ENCODE data around the gene COL4A4. TPM values are rescaled to one million over a fixed set of nuclear protein-coding genes. Genes with fewer than 3 reads are reported as not detected.
"Not testable (repeated sequence)": the region's sequence is repeated elsewhere in the genome, so short reads cannot be mapped to it uniquely, and the experiment has no call there.

COL4A4 gene
- total RNA-seq, 1 donor from 2014 or later = not detected

DNA sequence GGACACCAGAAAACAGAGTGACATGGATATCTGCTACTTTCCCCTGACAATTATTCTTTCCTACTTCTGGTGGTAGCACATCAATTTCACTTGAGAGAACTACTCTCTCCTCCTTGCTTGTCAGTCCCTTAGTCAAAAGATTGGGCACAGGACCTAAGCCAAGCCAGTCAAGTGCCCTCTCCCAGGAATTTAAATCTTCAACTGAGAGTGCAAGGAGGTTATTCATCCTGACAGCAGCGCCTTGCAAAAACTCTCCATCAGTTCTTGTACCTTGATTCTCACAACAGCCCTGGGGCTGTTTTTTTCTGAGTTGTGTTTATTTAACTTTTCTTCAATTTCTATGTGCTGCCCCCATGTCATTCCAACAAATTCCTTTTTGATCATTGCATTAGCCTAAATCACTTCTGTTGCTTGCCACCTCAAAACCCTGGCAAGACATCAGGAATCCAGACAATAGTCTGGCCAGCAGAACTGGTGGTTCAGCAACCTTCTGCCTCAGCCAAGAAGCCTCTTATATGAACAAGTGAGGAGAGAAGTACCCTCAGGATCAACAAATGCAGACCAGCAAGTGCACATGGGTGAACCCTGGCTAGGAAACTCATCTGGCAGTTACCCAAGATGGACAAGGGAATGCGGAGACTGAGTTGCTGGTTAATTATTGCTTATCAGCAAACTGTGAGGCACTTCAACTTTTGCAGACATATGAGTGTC, 19.8 kb upstream of the COL4A4 start:
- Mint-ChIP-seq H3K4me1 (ENCODE audit: low read depth) (no peaks in the 10 kb centered on the region), H3K36me3 (ENCODE audit: low read depth) (no peaks in the 10 kb centered on the region), H3K4me3 (ENCODE audit: low read depth) (no peak overlapping the region), H3K27ac (no peak overlapping the region), H3K9me3 (no peaks in the 10 kb centered on the region), H3K27me3 (ENCODE audit: low read depth) (peaks cover 9% of the 10 kb centered on the region)
- intact Hi-C loops (cut with micrococcal nuclease) = no loop called here
- no peak for DNase-seq (ENCODE audit: low spot score)

DNA sequence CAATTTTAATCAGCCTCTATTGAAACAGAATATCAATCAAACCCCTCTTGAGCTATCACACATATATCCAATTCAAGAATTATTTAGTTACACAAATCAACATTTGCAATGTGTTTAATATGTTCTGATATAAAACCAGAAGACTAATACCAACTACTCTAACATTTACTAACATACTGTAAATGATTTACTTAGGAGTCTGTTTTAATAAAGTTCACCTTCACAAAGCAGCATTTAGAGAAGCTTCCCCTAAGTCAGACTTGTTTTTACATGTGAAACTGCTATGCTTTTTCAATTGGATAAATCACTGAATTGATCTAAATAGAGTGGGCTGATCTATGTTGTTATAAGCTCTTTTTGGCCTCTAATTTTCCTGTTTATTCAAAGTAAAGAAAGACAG, 18.8 kb upstream of the COL4A4 start:
- Mint-ChIP-seq H3K9me3 (no peaks in the 10 kb centered on the region), H3K27me3 (ENCODE audit: low read depth) (peaks cover 8% of the 10 kb centered on the region), H3K4me3 (ENCODE audit: low read depth) (no peak overlapping the region), H3K27ac (no peak overlapping the region), H3K36me3 (ENCODE audit: low read depth) (no peaks in the 10 kb centered on the region), H3K4me1 (ENCODE audit: low read depth) (no peaks in the 10 kb centered on the region)
- DNase-seq (ENCODE audit: low spot score) = no peak
- intact Hi-C loops (cut with micrococcal nuclease) = no loop called here

DNA sequence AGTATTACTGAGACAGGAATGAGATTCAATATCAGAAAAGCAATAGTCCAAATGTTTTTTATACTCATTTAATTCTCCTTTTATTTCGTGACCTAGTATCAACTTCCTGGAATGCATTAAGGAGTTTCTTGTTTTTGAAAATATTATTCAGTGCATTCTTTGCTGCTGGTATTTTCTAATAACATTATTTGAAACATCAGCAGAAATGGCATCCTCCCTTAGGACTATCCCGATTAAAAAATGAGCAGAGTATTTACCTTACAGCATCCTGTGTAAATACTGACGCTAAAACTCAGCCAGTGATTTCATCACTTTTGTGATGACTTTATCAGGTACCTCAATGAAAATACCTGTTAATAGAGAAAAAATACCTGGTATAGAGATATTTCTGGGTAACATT, 16.8 kb upstream of the COL4A4 start:
- Mint-ChIP-seq H3K4me1 (ENCODE audit: low read depth) (no peaks in the 10 kb centered on the region), H3K36me3 (ENCODE audit: low read depth) (no peaks in the 10 kb centered on the region), H3K4me3 (ENCODE audit: low read depth) (no peak overlapping the region), H3K27ac (no peak overlapping the region), H3K27me3 (ENCODE audit: low read depth) (peaks cover 2% of the 10 kb centered on the region), H3K9me3 (no peaks in the 10 kb centered on the region)
- no peak for DNase-seq (ENCODE audit: low spot score)
- intact Hi-C loops (cut with micrococcal nuclease) = no loop called here

DNA sequence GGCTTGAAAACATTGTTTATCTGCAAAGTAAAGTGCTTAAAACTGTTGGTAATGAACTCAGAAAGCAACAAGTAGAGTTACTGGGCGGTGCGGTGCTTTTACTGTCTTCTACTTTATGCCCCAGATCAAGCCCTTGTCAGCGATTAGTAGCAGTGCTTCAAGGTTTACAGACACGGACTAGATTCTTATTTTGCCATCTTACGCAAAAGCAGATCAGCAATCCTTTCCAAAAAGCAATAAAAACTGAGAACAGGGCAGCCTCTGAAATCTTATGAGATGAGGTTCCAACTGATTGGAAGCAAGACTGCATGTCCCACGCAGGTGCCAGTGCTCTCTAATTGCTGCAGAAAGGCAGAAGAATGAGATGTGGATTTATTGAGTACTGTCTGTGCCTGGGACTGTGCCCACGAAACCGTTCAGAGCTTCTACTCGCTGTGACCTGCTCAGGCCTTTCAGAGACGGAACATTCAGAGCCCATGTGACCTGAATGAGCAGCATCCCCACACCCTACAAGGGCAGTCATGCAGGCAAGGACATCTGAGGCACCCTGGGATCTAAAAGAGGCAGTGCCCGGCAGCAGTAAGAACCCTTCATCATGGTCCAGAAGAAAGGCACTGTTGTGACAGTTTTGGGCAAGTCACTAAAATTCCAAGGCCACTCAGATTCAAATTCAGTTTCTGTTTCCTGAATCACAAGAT, 16.1 kb upstream of the COL4A4 start:
- H3K36me3 Mint-ChIP-seq (ENCODE audit: low read depth) = no peaks in the 10 kb centered on the region
- no peak overlapping the region for H3K27ac Mint-ChIP-seq
- intact Hi-C loops (cut with micrococcal nuclease) = no loop called here
- H3K4me1 Mint-ChIP-seq (ENCODE audit: low read depth) = no peaks in the 10 kb centered on the region
- no peak overlapping the region for H3K4me3 Mint-ChIP-seq (ENCODE audit: low read depth)
- peaks cover 2% of the 10 kb centered on the region for H3K27me3 Mint-ChIP-seq (ENCODE audit: low read depth)
- no peaks in the 10 kb centered on the region for H3K9me3 Mint-ChIP-seq
- DNase-seq (ENCODE audit: low spot score) = no peak

DNA sequence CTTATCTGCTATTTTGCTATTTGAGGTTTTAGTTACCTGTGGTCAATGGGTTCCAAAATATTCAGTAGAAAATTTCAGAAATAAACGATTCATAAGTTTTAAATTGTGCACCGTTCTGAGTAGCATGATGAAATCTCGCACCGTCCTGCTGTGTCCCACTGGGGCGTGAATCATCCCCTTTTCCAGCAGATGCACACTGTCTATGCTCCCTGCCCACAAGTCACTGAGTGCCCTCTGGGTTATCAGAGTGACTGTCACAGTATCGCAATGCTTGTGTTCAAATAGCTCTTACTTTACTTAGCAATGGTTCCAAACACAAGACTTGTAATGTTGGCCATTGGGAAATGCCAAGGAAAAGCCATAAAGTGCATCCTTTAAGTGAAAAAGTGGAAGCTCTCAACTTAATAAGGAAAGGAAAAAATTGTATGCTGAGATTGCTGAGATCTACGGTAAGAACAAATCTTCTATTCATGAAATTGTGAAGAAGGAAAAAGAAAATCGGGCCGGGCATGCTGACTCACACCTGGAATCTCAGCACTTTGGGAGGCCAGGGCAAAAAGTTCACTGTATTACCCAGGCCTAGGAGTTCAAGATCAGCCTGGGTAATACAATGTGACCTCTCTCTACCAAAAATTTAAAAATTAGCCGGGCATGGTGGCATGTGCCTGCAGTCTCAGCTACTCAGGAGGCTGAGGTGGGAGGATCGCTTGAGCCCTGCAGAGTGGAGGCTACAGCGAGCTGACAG, 13.8 kb upstream of the COL4A4 start:
- H3K4me3 Mint-ChIP-seq (ENCODE audit: low read depth) = no peak overlapping the region
- H3K36me3 Mint-ChIP-seq (ENCODE audit: low read depth) = no peaks in the 10 kb centered on the region
- intact Hi-C loops (cut with micrococcal nuclease) = no loop called here
- no peaks in the 10 kb centered on the region for H3K4me1 Mint-ChIP-seq (ENCODE audit: low read depth)
- no peaks in the 10 kb centered on the region for H3K9me3 Mint-ChIP-seq
- H3K27ac Mint-ChIP-seq = no peak overlapping the region
- no peaks in the 10 kb centered on the region for H3K27me3 Mint-ChIP-seq (ENCODE audit: low read depth)
- no peak for DNase-seq (ENCODE audit: low spot score)

DNA sequence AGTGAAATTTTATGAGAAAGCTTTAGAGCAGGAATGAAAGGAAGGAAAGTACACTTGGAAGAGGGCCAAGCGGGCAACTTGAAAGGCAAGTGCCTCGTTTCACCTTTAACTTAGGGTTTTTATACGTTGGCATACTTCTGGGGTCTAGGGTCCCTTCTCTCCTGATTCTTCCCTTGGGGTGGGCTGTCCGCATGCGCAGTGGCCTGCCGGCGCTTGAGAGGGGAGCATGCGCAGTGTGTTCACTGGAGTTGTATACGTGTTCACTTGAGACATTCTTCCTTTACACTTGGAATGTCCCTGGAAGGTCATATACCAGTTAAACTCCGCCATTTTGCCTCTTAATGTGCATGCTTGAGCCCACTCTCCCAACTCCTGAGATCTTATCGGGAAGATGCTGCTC, 7.8 kb upstream of the COL4A4 start:
- H3K36me3 Mint-ChIP-seq (ENCODE audit: low read depth); H3K4me1 Mint-ChIP-seq (ENCODE audit: low read depth); H3K9me3 Mint-ChIP-seq; H3K27me3 Mint-ChIP-seq (ENCODE audit: low read depth); DNase-seq (ENCODE audit: low spot score); intact Hi-C loops (cut with micrococcal nuclease); H3K27ac Mint-ChIP-seq; H3K4me3 Mint-ChIP-seq (ENCODE audit: low read depth): not testable (repeated sequence)

DNA sequence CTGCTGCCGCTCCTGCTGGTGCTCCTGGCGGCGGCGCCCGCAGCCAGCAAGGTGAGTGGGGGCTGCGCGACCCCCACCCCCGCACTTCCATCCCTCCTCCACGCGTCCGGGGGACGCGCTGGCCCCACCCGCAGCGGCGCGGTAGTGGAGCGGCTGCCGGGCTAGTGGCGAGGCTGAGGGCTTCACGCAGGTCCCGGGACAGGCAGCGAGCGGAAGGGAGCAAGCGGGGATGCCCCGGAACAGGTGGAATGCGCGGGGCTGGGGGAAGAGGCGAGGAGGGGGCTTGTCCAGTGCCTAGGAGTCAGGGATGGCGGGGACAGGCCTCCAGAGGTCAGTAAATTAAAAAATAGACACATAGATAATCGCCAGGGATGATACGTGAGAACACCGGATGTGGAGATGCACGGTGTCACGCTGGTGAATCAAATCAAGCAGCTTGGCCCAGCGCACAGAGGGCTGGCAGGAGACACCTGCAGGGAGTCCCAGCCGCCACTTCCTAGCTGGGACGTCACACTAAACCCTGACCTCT, 822 bp upstream of the COL4A4 start:
- H3K27ac Mint-ChIP-seq = no peak overlapping the region
- peaks cover 6% of the 10 kb centered on the region for H3K4me1 Mint-ChIP-seq (ENCODE audit: low read depth)
- peak overlapping the region; percentile 55 for H3K4me3 Mint-ChIP-seq (ENCODE audit: low read depth)
- no peaks in the 10 kb centered on the region for H3K9me3 Mint-ChIP-seq
- no peaks in the 10 kb centered on the region for H3K36me3 Mint-ChIP-seq (ENCODE audit: low read depth)
- H3K27me3 Mint-ChIP-seq (ENCODE audit: low read depth) = peaks cover 44% of the 10 kb centered on the region
- intact Hi-C loops (cut with micrococcal nuclease) = no loop called here
- DNase-seq (ENCODE audit: low spot score) = no peak

DNA sequence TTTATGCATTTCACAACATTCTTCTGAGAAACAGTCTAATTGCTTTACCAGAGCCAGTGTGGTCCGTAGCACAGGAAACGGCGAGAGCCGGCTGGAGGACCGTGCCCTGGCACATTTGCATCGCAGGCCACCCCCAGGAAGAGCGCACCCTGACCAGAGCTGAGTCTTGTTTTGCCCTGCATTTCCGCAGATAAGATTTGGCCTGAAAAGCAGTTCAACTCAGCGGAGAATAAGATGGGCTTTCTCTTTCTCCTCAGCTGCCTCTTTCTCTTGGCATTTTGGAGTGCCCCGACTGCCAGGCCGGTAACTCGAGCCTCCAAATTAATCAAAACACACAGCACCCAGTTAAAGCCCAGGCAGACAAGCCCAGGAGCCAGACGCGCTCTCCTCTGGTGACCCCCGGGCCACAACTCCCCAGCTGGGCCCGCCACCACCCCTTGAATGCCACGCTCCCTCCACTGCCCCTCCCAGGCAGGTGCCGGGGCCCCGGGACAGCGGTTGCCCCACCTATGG, 464 bp downstream of the COL4A4 start:
- Mint-ChIP-seq H3K4me1 (ENCODE audit: low read depth) (peaks cover 6% of the 10 kb centered on the region), H3K27me3 (ENCODE audit: low read depth) (peaks cover 48% of the 10 kb centered on the region)
- intact Hi-C loops (cut with micrococcal nuclease) = no loop called here

DNA sequence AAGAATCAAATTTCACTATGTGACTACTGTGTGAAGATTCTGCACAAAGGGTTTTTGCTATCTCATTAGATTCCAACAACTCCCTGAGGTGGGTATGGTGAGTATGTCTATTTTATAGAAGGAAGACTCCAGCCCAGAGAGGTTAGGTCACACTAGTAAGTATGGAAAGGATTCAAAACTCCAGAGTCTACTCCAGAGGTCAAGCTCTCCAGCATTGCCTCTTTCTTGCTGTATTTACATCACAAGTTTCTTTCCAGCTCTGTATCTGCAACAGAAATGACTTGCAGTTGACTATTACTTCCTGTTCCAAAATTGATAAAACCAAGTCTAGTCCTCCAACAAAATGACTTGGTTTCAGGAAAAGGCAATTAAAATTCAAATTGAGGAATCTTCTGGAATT, 2.1 kb downstream of the COL4A4 start:
- no peaks in the 10 kb centered on the region for H3K9me3 Mint-ChIP-seq
- intact Hi-C loops (cut with micrococcal nuclease) = no loop called here
- no peak overlapping the region for H3K27ac Mint-ChIP-seq
- H3K4me3 Mint-ChIP-seq (ENCODE audit: low read depth) = no peak overlapping the region
- no peaks in the 10 kb centered on the region for H3K36me3 Mint-ChIP-seq (ENCODE audit: low read depth)
- peaks cover 6% of the 10 kb centered on the region for H3K4me1 Mint-ChIP-seq (ENCODE audit: low read depth)
- peaks cover 49% of the 10 kb centered on the region for H3K27me3 Mint-ChIP-seq (ENCODE audit: low read depth)
- no peak for DNase-seq (ENCODE audit: low spot score)

More for the DNA sequence above, 464 bp downstream of the COL4A4 start:
- no peak for DNase-seq (ENCODE audit: low spot score)
- Mint-ChIP-seq H3K36me3 (ENCODE audit: low read depth) (no peaks in the 10 kb centered on the region), H3K27ac (no peak overlapping the region), H3K9me3 (no peaks in the 10 kb centered on the region), H3K4me3 (ENCODE audit: low read depth) (peak overlapping the region; percentile 18)

DNA sequence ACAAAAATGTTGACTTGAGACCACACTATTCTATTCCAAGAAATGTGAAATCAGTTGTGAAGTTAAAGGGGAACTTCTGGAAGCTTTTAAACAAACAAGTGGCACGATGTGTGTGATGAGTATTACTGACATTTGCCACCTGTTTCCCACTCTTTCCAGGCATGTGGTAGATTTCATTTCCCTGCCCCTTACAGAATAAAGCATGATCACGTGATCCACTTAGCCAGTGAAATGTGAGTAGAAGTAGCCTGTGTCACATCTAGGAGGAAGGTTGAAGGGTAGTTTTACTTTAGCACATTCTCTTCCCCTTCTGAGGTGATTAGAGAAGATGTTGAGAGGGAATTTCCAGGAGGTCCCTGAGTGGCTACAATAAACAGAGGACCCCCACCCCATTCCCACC, 3.8 kb downstream of the COL4A4 start:
- Mint-ChIP-seq H3K4me1 (ENCODE audit: low read depth) (peaks cover 2% of the 10 kb centered on the region), H3K27me3 (ENCODE audit: low read depth) (peaks cover 37% of the 10 kb centered on the region), H3K27ac (no peak overlapping the region)

DNA sequence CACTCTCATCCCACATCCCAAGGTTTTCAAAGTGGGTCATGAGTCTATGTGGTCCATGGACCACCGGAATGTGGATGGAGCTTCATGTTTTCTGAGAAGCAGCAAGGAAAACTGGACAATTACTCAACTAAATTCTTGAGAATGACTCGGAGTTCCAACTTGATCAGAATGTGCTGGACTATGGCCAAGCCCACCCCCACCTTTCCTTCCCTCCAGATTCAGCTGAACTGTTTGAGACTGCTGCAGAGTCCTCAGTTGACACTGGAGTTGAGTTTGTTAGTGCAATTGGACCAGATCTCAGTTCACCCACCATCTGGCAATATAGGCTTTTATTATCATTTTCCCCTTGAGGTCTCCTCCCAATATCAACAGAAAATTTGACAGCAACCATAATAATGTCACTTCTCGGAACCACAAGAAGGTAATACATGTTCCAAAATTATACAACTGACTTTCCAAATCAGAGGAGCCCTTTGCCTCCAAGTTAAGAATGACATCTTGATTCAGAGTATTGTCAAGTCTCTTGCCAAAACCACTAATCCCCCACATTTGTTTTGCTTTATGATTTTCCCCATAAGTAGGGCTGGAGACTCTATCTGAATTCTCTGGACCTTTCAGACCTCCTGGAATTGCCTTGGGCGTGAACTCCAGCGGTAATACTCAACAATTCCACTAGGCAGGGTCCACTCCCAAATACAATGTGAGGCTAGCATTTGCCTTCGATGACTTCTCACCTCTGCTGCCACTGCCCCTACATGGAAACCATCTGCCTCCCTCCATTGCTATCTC, 8.8 kb downstream of the COL4A4 start:
- no peaks in the 10 kb centered on the region for H3K9me3 Mint-ChIP-seq
- DNase-seq (ENCODE audit: low spot score) = no peak
- H3K27ac Mint-ChIP-seq = no peak overlapping the region
- no peaks in the 10 kb centered on the region for H3K36me3 Mint-ChIP-seq (ENCODE audit: low read depth)
- no peaks in the 10 kb centered on the region for H3K4me1 Mint-ChIP-seq (ENCODE audit: low read depth)
- peaks cover 16% of the 10 kb centered on the region for H3K27me3 Mint-ChIP-seq (ENCODE audit: low read depth)
- H3K4me3 Mint-ChIP-seq (ENCODE audit: low read depth) = no peak overlapping the region
- intact Hi-C loops (cut with micrococcal nuclease) = no loop called here

More for the DNA sequence above, 3.8 kb downstream of the COL4A4 start:
- intact Hi-C loops (cut with micrococcal nuclease) = no loop called here
- DNase-seq (ENCODE audit: low spot score) = no peak
- H3K36me3 Mint-ChIP-seq (ENCODE audit: low read depth) = no peaks in the 10 kb centered on the region
- H3K4me3 Mint-ChIP-seq (ENCODE audit: low read depth) = no peak overlapping the region
- H3K9me3 Mint-ChIP-seq = no peaks in the 10 kb centered on the region

DNA sequence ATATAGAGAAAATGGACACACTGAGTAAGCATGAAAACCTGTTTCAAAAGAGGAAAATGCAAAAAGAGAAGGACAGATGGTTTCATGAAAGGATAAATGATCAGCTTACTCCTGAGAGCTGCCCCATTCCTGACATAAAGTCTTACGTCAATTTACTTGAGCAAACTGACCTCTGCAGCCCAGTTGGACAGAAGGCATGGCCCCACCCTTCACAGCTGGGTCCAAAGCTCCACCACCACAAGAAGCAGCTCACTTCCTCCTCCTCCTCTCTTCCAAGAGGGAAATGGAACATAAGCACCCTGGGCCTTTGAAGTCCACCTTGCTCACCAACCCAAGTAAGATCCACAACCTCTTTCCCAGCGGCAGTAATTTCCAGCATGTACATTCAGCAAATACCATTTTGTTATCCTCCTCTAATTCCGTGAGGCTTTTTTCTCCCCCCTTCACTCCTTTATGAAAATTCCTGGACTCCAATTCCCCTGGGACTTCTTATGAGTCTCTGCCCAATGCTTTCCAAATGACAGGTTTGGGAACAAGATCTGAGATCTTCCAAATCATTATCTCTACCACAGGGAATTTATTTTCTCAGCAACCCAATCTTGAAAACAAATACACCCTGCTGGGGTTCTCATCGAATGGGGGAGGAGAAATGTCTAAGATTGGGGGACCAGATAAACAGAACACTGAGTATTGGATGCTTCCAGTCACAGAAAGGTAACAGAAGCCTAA, 10.1 kb downstream of the COL4A4 start:
- intact Hi-C loops (cut with micrococcal nuclease) = no loop called here
- no peak overlapping the region for H3K27ac Mint-ChIP-seq
- DNase-seq (ENCODE audit: low spot score) = no peak
- H3K9me3 Mint-ChIP-seq = no peaks in the 10 kb centered on the region
- H3K36me3 Mint-ChIP-seq (ENCODE audit: low read depth) = no peaks in the 10 kb centered on the region
- no peak overlapping the region for H3K4me3 Mint-ChIP-seq (ENCODE audit: low read depth)
- peaks cover 13% of the 10 kb centered on the region for H3K27me3 Mint-ChIP-seq (ENCODE audit: low read depth)
- H3K4me1 Mint-ChIP-seq (ENCODE audit: low read depth) = no peaks in the 10 kb centered on the region

All from activated T-helper 2 cell treated with anti-CD3 and anti-CD28 coated beads, Interferon-gamma antibody, Interleukin-2, Interleukin-4, amounts not matched to agents 10 μg/mL and 5 μg/mL and 100 μg/mL, durations not matched to agents 14 hours and 24 hours and 36 hours (primary cell).